Esophagus muscularis mucosa (tissue), 3 donors: ENCODE data around the gene TRAPPC10.

Experiments
- POLR2A ChIP-seq: fragments of 450-650 bp; IDR thresholded peaks from one replicate; pipeline ENCODE4 v1.6.1; 2017; ENCODE audit warnings: antibody characterized with exemption, moderate library complexity, mild to moderate bottlenecking, low read depth
- POLR2AphosphoS5 ChIP-seq, 2 donors: sonication (generic); formaldehyde crosslinking; IDR thresholded peaks; one replicate each; pipeline ENCODE4 v1.6.1; 2017; ENCODE audit warnings: antibody characterized with exemption in 2 of 2
- TF ChIP-seq, protein P1 (sequence below), 3 experiments: fragments of 200-600 bp in 2 of 3; fragments of 450-650 bp in 1 of 3; sonication (generic) in 2 of 3; IDR thresholded peaks; one replicate each; pipeline ENCODE4 v1.5.1; 2017 to 2019; ENCODE audit warnings: antibody characterized with exemption in 3 of 3, mild to moderate bottlenecking in 2 of 3, moderate library complexity in 1 of 3

DNA sequence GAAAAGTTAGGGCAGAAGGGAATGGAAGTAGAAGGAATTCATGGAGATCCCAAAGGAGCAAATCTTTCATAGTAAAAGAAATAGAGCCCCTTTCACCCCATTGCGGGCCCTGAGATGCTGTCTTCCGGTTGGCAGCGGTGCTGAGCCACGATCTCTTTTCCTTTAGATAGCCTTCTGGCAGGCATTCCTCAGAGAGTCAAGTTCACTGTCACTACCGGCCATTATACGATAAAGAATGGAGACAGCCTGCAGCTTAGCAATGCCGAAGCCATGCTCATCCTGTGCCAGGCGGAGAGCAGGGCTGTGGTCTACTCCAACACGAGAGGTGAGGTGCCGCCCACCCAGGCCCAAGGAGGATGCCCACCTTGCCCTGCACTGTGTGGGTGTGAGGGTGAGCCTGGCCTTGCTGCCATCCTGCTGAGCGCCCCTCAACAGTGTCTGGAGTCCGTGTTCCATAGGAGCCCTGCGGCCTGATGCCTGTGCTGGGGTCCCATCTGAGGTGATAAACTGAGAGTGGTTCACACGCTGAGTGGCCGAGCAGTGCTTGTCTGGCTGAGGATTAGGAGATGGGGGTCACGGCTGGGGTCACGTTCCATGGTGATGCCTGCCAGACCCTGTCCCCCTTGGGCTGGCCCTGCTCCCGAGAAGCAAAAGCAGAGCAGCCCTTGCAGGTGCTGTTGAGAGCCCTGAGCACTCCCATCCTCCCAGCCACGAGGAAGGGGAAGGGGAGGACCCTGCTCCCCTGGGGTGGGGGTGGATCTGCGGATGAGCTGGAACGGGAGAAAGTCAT, 74.7 kb downstream of the TRAPPC10 start:
- TF ChIP-seq POLR2A (no peak), POLR2AphosphoS5 (IDR thresholded peaks at IDR 0.05) (no peak)
- TF ChIP-seq, protein P1, sequence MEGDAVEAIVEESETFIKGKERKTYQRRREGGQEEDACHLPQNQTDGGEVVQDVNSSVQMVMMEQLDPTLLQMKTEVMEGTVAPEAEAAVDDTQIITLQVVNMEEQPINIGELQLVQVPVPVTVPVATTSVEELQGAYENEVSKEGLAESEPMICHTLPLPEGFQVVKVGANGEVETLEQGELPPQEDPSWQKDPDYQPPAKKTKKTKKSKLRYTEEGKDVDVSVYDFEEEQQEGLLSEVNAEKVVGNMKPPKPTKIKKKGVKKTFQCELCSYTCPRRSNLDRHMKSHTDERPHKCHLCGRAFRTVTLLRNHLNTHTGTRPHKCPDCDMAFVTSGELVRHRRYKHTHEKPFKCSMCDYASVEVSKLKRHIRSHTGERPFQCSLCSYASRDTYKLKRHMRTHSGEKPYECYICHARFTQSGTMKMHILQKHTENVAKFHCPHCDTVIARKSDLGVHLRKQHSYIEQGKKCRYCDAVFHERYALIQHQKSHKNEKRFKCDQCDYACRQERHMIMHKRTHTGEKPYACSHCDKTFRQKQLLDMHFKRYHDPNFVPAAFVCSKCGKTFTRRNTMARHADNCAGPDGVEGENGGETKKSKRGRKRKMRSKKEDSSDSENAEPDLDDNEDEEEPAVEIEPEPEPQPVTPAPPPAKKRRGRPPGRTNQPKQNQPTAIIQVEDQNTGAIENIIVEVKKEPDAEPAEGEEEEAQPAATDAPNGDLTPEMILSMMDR (IDR thresholded peaks at IDR 0.05) = no peak
